ENCODE measurements around the gene ZWILCH. TPM values are rescaled to one million over a fixed set of nuclear protein-coding genes. Genes with fewer than 3 reads are reported as not detected.

The ZWILCH gene
- total RNA-seq, 2 donors from 2014 or later, result 3.0 to 8.4 TPM

- no peaks in the 10 kb centered on the region for H3K36me3 ChIP-seq
- ATAC-seq (ENCODE audit: insufficient number of reproducible peaks, low FRiP score, low read depth) (no peak), DNase-seq (ENCODE audit: low spot score) (no peak)
- no peak overlapping the region for H3K27ac ChIP-seq
- TF ChIP-seq CTCF (IDR thresholded peaks at IDR 0.05), result no peak
- no peak overlapping the region for H3K4me3 ChIP-seq
- no peaks in the 10 kb centered on the region for H3K4me1 ChIP-seq (ENCODE audit: control insufficient read depth in 1 of 2, low read depth in 2 of 2)
- H3K27me3 ChIP-seq (replicated peaks; ENCODE audit: insufficient read depth), result no peaks in the 10 kb centered on the region
- H3K9me3 ChIP-seq, result no peaks in the 10 kb centered on the region
These were observed 62.8 kb downstream of the ZWILCH start for GRCh38 chr15:66567897-66568296.

DNA sequence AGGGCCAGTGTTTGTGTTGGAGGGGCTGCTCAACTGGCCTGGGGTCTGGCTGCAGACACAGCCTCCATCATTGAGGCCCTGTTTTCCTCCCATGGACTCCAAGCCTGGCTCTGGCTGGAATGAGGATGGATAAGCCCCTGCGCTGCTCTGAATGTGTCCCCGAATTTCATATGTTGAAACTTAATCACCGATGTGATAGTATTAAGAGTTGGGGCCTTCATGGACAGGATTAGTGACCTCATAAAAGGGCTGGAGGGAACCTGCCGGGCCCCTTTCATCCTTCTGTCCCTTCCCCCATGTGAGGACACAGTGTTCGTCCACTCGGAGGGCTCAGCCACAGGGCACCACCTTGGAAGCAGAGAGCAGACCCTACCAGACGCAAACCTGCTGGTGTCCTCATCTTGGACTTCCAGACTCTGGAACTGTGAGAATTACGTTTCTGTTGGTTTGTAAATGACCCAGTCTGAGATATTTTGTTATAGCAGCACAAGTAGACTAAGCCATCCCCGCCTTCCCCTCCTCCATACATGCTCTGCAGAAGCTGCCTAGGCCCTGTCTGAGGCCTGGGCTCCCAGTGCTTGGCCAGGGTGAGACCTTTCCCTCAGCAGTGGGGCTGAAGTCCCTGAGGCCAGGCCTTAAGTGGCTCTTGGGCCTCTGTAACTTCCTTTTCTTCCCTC lies 64.5 kb downstream of the ZWILCH start:
- H3K27ac ChIP-seq, result no peak overlapping the region
- TF ChIP-seq CTCF (IDR thresholded peaks at IDR 0.05), result no peak
- H3K27me3 ChIP-seq (replicated peaks; ENCODE audit: insufficient read depth), result no peaks in the 10 kb centered on the region
- ATAC-seq (ENCODE audit: insufficient number of reproducible peaks, low FRiP score, low read depth) (no peak), DNase-seq (ENCODE audit: low spot score) (no peak)
- no peaks in the 10 kb centered on the region for H3K36me3 ChIP-seq
- H3K4me1 ChIP-seq (ENCODE audit: control insufficient read depth in 1 of 2, low read depth in 2 of 2), result peaks cover 0 to 9% of the 10 kb centered on the region in 2 donors
- no peaks in the 10 kb centered on the region for H3K9me3 ChIP-seq
- no peak overlapping the region for H3K4me3 ChIP-seq

DNA sequence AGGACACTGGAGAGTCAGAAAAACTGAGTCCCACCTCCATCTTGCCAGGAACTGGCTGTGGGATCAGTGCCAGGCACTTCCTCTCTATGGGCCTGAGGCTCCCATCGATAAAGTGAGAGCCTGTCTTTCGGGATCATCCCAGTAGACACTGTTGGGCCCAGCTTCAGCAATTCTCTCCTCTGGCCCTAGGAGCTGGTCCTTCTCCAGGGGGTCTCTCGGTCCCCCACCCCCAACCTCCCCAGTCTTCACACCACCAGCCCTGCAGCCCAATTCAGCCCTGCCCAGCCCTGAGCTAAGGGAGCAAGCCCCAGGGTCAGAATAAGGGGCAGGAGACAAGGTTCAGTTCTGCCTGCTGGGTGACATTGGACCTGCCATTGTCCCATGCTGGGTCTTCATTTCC lies 65.2 kb downstream of the ZWILCH start:
- DNase-seq (ENCODE audit: low spot score), result no peak
- H3K4me3 ChIP-seq, result no peak overlapping the region
- TF ChIP-seq CTCF (IDR thresholded peaks at IDR 0.05), result no peak

DNA sequence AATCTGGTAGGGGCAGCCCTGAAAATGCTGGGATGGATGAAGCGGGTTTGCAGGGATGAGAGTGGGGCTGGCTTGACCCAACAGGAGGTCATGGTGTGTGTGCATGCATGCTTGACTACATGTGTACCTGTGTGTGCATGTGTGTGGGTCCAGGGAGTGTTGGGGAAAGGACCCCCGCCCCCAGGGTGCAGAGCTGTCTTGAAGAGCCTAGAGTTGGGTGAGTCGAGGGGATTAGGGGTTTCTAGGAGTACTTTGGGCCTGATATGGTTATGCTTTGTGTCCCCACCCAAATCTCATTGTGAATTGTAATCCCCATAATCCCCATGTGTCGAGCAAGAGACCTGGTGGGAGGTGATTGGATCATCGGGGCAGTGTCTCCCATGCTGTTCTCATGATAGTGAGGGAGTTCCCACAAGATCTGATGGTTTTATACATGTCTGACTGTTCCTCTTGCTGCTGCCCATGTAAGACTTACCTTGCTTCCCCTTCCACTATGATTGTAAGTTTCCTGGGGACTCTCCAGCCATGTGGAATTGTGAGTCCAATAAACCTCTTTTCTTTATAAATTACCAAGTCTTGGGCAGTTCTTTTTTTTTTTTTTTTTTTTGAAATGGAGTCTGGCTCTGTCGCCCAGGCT lies 65.8 kb downstream of the ZWILCH start:
- TF ChIP-seq CTCF (IDR thresholded peaks at IDR 0.05), result no peak
- H3K4me3 ChIP-seq, result no peak overlapping the region
- H3K4me1 ChIP-seq (ENCODE audit: control insufficient read depth in 1 of 2, low read depth in 2 of 2), result peaks cover 0 to 10% of the 10 kb centered on the region in 2 donors
- H3K27me3 ChIP-seq (replicated peaks; ENCODE audit: insufficient read depth), result no peaks in the 10 kb centered on the region
- no peak overlapping the region for H3K27ac ChIP-seq
- no peaks in the 10 kb centered on the region for H3K9me3 ChIP-seq
- ATAC-seq (ENCODE audit: insufficient number of reproducible peaks, low FRiP score, low read depth) (no peak), DNase-seq (ENCODE audit: low spot score) (no peak)
- no peaks in the 10 kb centered on the region for H3K36me3 ChIP-seq

More for the DNA sequence above, 65.2 kb downstream of the ZWILCH start:
- Histone ChIP-seq H3K27ac (no peak overlapping the region), H3K4me1 (ENCODE audit: control insufficient read depth in 1 of 2, low read depth in 2 of 2) (peaks cover 0 to 10% of the 10 kb centered on the region in 2 donors), H3K9me3 (no peaks in the 10 kb centered on the region), H3K27me3 (replicated peaks; ENCODE audit: insufficient read depth) (no peaks in the 10 kb centered on the region), H3K36me3 (no peaks in the 10 kb centered on the region)
- ATAC-seq (ENCODE audit: insufficient number of reproducible peaks, low FRiP score, low read depth), result no peak

GRCh38 chr15:66572146-66572545 lies 67.0 kb downstream of the ZWILCH start:
- ATAC-seq (ENCODE audit: insufficient number of reproducible peaks, low FRiP score, low read depth) (no peak), DNase-seq (ENCODE audit: low spot score) (no peak)
- Histone ChIP-seq H3K36me3 (no peaks in the 10 kb centered on the region), H3K9me3 (no peaks in the 10 kb centered on the region), H3K27me3 (replicated peaks; ENCODE audit: insufficient read depth) (no peaks in the 10 kb centered on the region), H3K4me3 (no peak overlapping the region), H3K4me1 (ENCODE audit: control insufficient read depth in 1 of 2, low read depth in 2 of 2) (peaks cover 0 to 10% of the 10 kb centered on the region in 2 donors), H3K27ac (no peak overlapping the region)
- TF ChIP-seq CTCF (IDR thresholded peaks at IDR 0.05), result no peak
